K562 (cell line): ENCODE results near the gene PDZRN3. TPM values are rescaled to one million over a fixed set of nuclear protein-coding genes. Genes with fewer than 3 reads are reported as not detected.

Source experiments
- ATAC-seq: fragments of 200-7000 bp; cut with Tn5 transposase; 3 replicates; pipeline ENCODE4 v1.9.1; 2020; ENCODE audit warnings: moderate library complexity
- BruUV-seq: library from RNA; stranded (reverse); fragments of 400-500 nt; replicated peaks from 2 replicates; lab custom pipeline; 2021; lab: Mats Ljungman, UMichigan
- CTCF ChIA-PET: fragments of 300-600 bp; formaldehyde crosslinking; extraction: SDS; loops from one replicate; lab custom pipeline; 2021; ENCODE audit warnings: low intra/inter-chr PET ratio; lab: Yijun Ruan, JAX
- POLR2A ChIA-PET: fragments of 300-600, 350-650 bp; sonication (Branson Sonifier 250); formaldehyde crosslinking; extraction: SDS; loops from one replicate; lab custom pipeline; 2021; ENCODE audit warnings: antibody characterized with exemption, inconsistent platforms; lab: Yijun Ruan, JAX
- DNase-seq, 4 experiments: peaks; one replicate each; pipeline versions ENCODE4 v3.0.0 to v3.0.0-alpha.2; 2011 to 2018; ENCODE audit warnings: low spot score in 3 of 4, mixed read lengths in 3 of 4; ENCODE audit errors: extremely low read depth in 1 of 4
- FAIRE-seq: peaks from 2 replicates; lab custom pipeline; 2011; peaks lifted over from hg19 to GRCh38; lab: Jason Lieb, UNC
- H2AFZ ChIP-seq: 2 replicates; pipeline ENCODE4 v1.6.0; 2011; ENCODE audit warnings: low read depth, low read length, control low read depth, inconsistent platforms
- H3K27ac ChIP-seq: fragments of 200-600 bp; 3 replicates; pipeline ENCODE4 v1.8.0; 2011; ENCODE audit warnings: low read depth, mild to moderate bottlenecking, control low read depth, inconsistent platforms, low read length, moderate library complexity, mixed read lengths; ENCODE audit errors: extremely low read depth
- H3K27me3 ChIP-seq, 2 experiments: fragments of 300-600 bp in 1 of 2; 2 replicates in 1 of 2; 3 replicates in 1 of 2; pipeline versions ENCODE4 v1.6.0 to v1.8.0; 2011; ENCODE audit warnings: inconsistent platforms in 2 of 2, low read length in 2 of 2, mild to moderate bottlenecking in 1 of 2, mixed read lengths in 1 of 2, moderate library complexity in 1 of 2; ENCODE audit not compliant: control insufficient read depth in 2 of 2, insufficient read depth in 2 of 2
- H3K36me3 ChIP-seq: fragments of 300-600 bp; 3 replicates; pipeline ENCODE4 v1.8.0; 2011; ENCODE audit warnings: mild to moderate bottlenecking, low read length, inconsistent platforms; ENCODE audit not compliant: control insufficient read depth, insufficient read depth
- H3K4me1 ChIP-seq, 2 experiments: fragments of 200-600 bp in 1 of 2; replicated peaks in 1 of 2; 2 replicates in 1 of 2; 3 replicates in 1 of 2; pipeline versions ENCODE4 v1.5.1 to v1.8.0; 2011; ENCODE audit warnings: inconsistent platforms in 2 of 2, low read length in 2 of 2, mild to moderate bottlenecking in 1 of 2, mixed read lengths in 1 of 2, moderate library complexity in 1 of 2; ENCODE audit not compliant: control insufficient read depth in 2 of 2, insufficient read depth in 2 of 2
- H3K4me2 ChIP-seq: 2 replicates; pipeline ENCODE4 v1.6.1; 2011; ENCODE audit warnings: low read length, control low read depth, inconsistent platforms, mixed read lengths; ENCODE audit not compliant: insufficient read depth
- H3K4me3 ChIP-seq: fragments of 200-600 bp; sonication (generic), shearing (Covaris generic); 2 replicates; pipeline ENCODE4 v1.5.1; 2016; ENCODE audit warnings: control low read depth, inconsistent platforms
- H3K79me2 ChIP-seq: fragments of 200-600 bp; 3 replicates; pipeline ENCODE4 v1.8.0; 2011; ENCODE audit warnings: low read length, inconsistent platforms; ENCODE audit not compliant: control insufficient read depth, insufficient read depth
- H3K9ac ChIP-seq, 2 experiments: 2 replicates each; pipeline versions ENCODE4 v1.6.0 to v1.6.1; 2011; ENCODE audit warnings: low read depth in 2 of 2, low read length in 2 of 2, control low read depth in 1 of 2, inconsistent platforms in 1 of 2, mild to moderate bottlenecking in 1 of 2, mixed read lengths in 1 of 2; ENCODE audit not compliant: insufficient read depth in 1 of 2
- H3K9me1 ChIP-seq: one replicate; pipeline ENCODE4 v1.6.0; 2011; ENCODE audit warnings: inconsistent platforms, mild to moderate bottlenecking, low read length, moderate library complexity; ENCODE audit not compliant: control insufficient read depth, insufficient read depth
- H3K9me3 ChIP-seq: replicated peaks from 2 replicates; pipeline ENCODE4 v1.5.1; 2011; ENCODE audit warnings: low read depth, low read length, inconsistent platforms; ENCODE audit not compliant: control insufficient read depth, insufficient read depth
- H4K20me1 ChIP-seq: replicated peaks from 2 replicates; pipeline ENCODE4 v1.6.1; 2011; ENCODE audit warnings: low read length, inconsistent platforms, mixed read lengths; ENCODE audit not compliant: control insufficient read depth, insufficient read depth
- CAMTA2 ChIP-seq: fragments of 250-450 bp; sonication (Bioruptor Pico); conservative IDR thresholded peaks from 2 replicates; pipeline ENCODE4 v1.5.1; 2022
- CBFA2T2 ChIP-seq: fragments of 450-650 bp; conservative IDR thresholded peaks from 2 replicates; pipeline ENCODE4 v1.6.1; 2017; ENCODE audit warnings: mild to moderate bottlenecking
- CTCFL ChIP-seq: IDR thresholded peaks from 2 replicates; pipeline ENCODE4 v1.6.1; 2011; ENCODE audit warnings: borderline replicate concordance, low read depth, mild to moderate bottlenecking, moderate library complexity, low read length; ENCODE audit not compliant: insufficient read depth, poor library complexity, severe bottlenecking
- MAX ChIP-seq: sonication (generic); formaldehyde crosslinking; IDR thresholded peaks from 2 replicates; pipeline ENCODE4 v1.9.0; 2022; ENCODE audit warnings: mild to moderate bottlenecking, missing genetic modification reagents
- NFATC3 ChIP-seq: fragments of 450-650 bp; IDR thresholded peaks from 2 replicates; pipeline ENCODE4 v1.6.1; 2017; ENCODE audit warnings: mild to moderate bottlenecking
- NFRKB ChIP-seq: fragments of 450-650 bp; IDR thresholded peaks from 2 replicates; pipeline ENCODE4 v1.6.1; 2016; ENCODE audit warnings: low read depth
- OTX1 ChIP-seq: fragments of 450-650 bp; formaldehyde crosslinking; IDR thresholded peaks from 2 replicates; pipeline ENCODE4 v1.4.0; 2022; ENCODE audit warnings: mild to moderate bottlenecking
- RBM39 ChIP-seq: fragments of 200-400 bp; formaldehyde crosslinking; optimal IDR thresholded peaks from 2 replicates; pipeline ENCODE3; 2018; ENCODE audit warnings: low read depth, low read length
- THAP7 ChIP-seq: fragments of 250-450 bp; sonication (Bioruptor Pico); IDR thresholded peaks from 2 replicates; pipeline ENCODE4 v1.5.0; 2021
- XRCC4 ChIP-seq: IDR thresholded peaks from one replicate; pipeline ENCODE4 v1.6.1; 2011; ENCODE audit not compliant: insufficient read depth, insufficient read length; ENCODE audit errors: extremely low read depth
- ZBTB2 ChIP-seq: fragments of 450-650 bp; IDR thresholded peaks from 2 replicates; pipeline ENCODE4 v1.6.1; 2016; ENCODE audit warnings: antibody characterized with exemption
- ZBTB34 ChIP-seq: fragments of 250-450 bp; sonication (Bioruptor Pico); IDR thresholded peaks from 2 replicates; pipeline ENCODE4 v1.8.0; 2021; ENCODE audit warnings: mild to moderate bottlenecking, moderate library complexity
- WGBS: fragments of 100-300 bp; shearing (Covaris generic); methylation state at CpG from one replicate; pipeline ENCODE4 v1.1.6; 2016; ENCODE audit warnings: low coverage, mixed read lengths; ENCODE audit not compliant: insufficient coverage; ENCODE audit errors: missing lambda C conversion rate; 5-methylcytosine and 5-hydroxymethylcytosine counted together
- in situ Hi-C: fragments of 300-500 bp; cut with MboI; formaldehyde crosslinking; loops from 4 replicates; pipeline ENCODE4 v1.15.0; 2018; ENCODE audit warnings: inconsistent platforms, mixed read lengths
- intact Hi-C: fragments of 100-400 bp; cut with micrococcal nuclease; formaldehyde crosslinking; loops from 2 replicates; pipeline ENCODE4 v1.14.2; 2022
- polyA plus RNA-seq, 8 experiments: library from polyadenylated mRNA; depleted of rRNA in 4 of 8; stranded (reverse) in 5 of 8; unstranded in 3 of 8; fragments of >200 nt; fragmentation: Nextera tagmentation in 2 of 8; fragmentation: Illumina TruSeq in 1 of 8; extraction: Ambion mirVana in 2 of 8; extraction: Trizol in 1 of 8; gene quantifications; 2 replicates each; pipeline versions ENCODE4 v1.2.1 to v1.2.3, GENCODE V29; 2011 to 2014; ENCODE audit warnings: inconsistent platforms in 1 of 8, missing spikeins in 1 of 8
- total RNA-seq, 7 experiments: library from RNA; depleted of rRNA in 6 of 7; stranded (reverse); fragments of >200 nt in 6 of 7; fragmentation: Illumina TruSeq in 2 of 7; extraction: Trizol in 2 of 7; gene quantifications; 2 replicates each; pipeline versions ENCODE4 v1.2.1 to v1.2.3, GENCODE V29; 2011 to 2021; ENCODE audit warnings: low replicate concordance in 1 of 7

Gene PDZRN3
- total and polyA plus RNA-seq, 9 of the 15 experiments (the other 6 are each of a cell fraction or from before 2014, with no cell fraction given) = 0.16 TPM; not detected in 8

GRCh38 chr3:73389928-73390327, 234.8 kb downstream of the PDZRN3 start:
- Histone ChIP-seq H3K27me3 (peaks cover 0 to 3% of the 10 kb centered on the region in 2 experiments; a peak in 2 of 5 replicates), H3K79me2 (no peaks in the 10 kb centered on the region), H3K9ac (no peak overlapping the region), H4K20me1 (no peaks in the 10 kb centered on the region), H3K36me3 (no peaks in the 10 kb centered on the region), H3K4me1 (no peaks in the 10 kb centered on the region), H2AFZ (no peak overlapping the region), H3K4me3 (no peak overlapping the region), H3K9me3 (no peaks in the 10 kb centered on the region), H3K9me1 (no peaks in the 10 kb centered on the region), H3K27ac (no peak overlapping the region), H3K4me2 (no peak overlapping the region)
- 8% methylated on average over 1 of the region's 1 CpG for WGBS
- BruUV-seq = no TSS peak
- in situ Hi-C loops = no loop called here
- FAIRE-seq (no peak), DNase-seq (no peak), ATAC-seq (no peak)
- intact Hi-C loops = no loop called here
- CTCF ChIA-PET = no interaction called here
- no peak for TF ChIP-seq ZBTB34 (CRISPR knock-in tag)
- no peak for TF ChIP-seq XRCC4
- TF ChIP-seq RBM39 = no peak
- no peak for TF ChIP-seq ZBTB2
- TF ChIP-seq OTX1 (CRISPR knock-in tag) = no peak
- no peak for TF ChIP-seq NFRKB
- no peak for TF ChIP-seq CTCFL
- no peak for TF ChIP-seq CAMTA2 (CRISPR knock-in tag)
- no peak for TF ChIP-seq MAX
- no peak for TF ChIP-seq NFATC3
- no peak for TF ChIP-seq CBFA2T2
- TF ChIP-seq THAP7 (CRISPR knock-in tag) = no peak
- POLR2A ChIA-PET = no interaction called here
